Breast epithelium (tissue), 4 donors: ENCODE results near the gene DHX9. TPM values are rescaled to one million over a fixed set of nuclear protein-coding genes. Genes with fewer than 3 reads are reported as not detected.

Experiments used
- DNase-seq, 2 donors: peaks; one replicate each; pipeline ENCODE4 v3.0.0-alpha.2; 2019; ENCODE audit warnings: low spot score in 2 of 2
- H3K27ac ChIP-seq, 2 donors: fragments of 200-600 bp; sonication (generic) in 1 of 2; one replicate each; pipeline ENCODE4 v1.5.1; 2016 to 2019; ENCODE audit warnings: mild to moderate bottlenecking in 1 of 2
- H3K27me3 ChIP-seq, 2 donors: fragments of 200-600 bp; sonication (generic) in 1 of 2; one replicate each; pipeline versions ENCODE4 v1.5.1 to v1.6.0; 2017 to 2019; ENCODE audit warnings: control low read depth in 1 of 2, mild to moderate bottlenecking in 1 of 2
- H3K36me3 ChIP-seq: fragments of 200-600 bp; one replicate; pipeline ENCODE4 v1.5.1; 2019
- H3K4me1 ChIP-seq, 2 donors: fragments of 200-600 bp; sonication (generic); one replicate each; pipeline ENCODE4 v1.5.1; 2016 to 2019; ENCODE audit warnings: control low read depth in 1 of 2
- H3K4me3 ChIP-seq, 3 donors: fragments of 200-600 bp; sonication (generic); 1 replicate in 2 of 3; 2 replicates in 1 of 3; pipeline ENCODE4 v1.5.1; 2016 to 2019; ENCODE audit warnings: mild to moderate bottlenecking in 3 of 3, moderate library complexity in 2 of 3
- H3K9me3 ChIP-seq, 2 donors: fragments of 200-600 bp; sonication (generic) in 1 of 2; one replicate each; pipeline ENCODE4 v1.5.1; 2016 to 2019; ENCODE audit warnings: control low read depth in 1 of 2
- CTCF ChIP-seq, 3 donors: fragments of 450-650 bp; IDR thresholded peaks; one replicate each; pipeline ENCODE4 v1.5.1; 2016 to 2017; ENCODE audit warnings: antibody characterized with exemption in 3 of 3, mild to moderate bottlenecking in 3 of 3, moderate library complexity in 3 of 3
- POLR2A ChIP-seq: fragments of 450-650 bp; IDR thresholded peaks from one replicate; pipeline ENCODE4 v1.6.1; 2016; ENCODE audit warnings: antibody characterized with exemption, mild to moderate bottlenecking, moderate library complexity
- POLR2AphosphoS5 ChIP-seq, 3 donors: sonication (generic); formaldehyde crosslinking; IDR thresholded peaks; one replicate each; pipeline ENCODE4 v1.6.1; 2017; ENCODE audit warnings: antibody characterized with exemption in 3 of 3
- intact Hi-C: fragments of 100-400 bp; cut with DNase I; formaldehyde crosslinking; loops from one replicate; pipeline ENCODE4 v1.15.1; 2023; ENCODE audit warnings: low total_unique reads
- total RNA-seq, 3 donors: library from RNA; depleted of rRNA; stranded (reverse); fragments of >200 nt; gene quantifications; one replicate each; pipeline ENCODE4 v1.1.0, GENCODE V29; 2016

The DHX9 gene
- total RNA-seq, 3 donors from 2014 or later = 89.3 to 173 (median 134) TPM

DNA sequence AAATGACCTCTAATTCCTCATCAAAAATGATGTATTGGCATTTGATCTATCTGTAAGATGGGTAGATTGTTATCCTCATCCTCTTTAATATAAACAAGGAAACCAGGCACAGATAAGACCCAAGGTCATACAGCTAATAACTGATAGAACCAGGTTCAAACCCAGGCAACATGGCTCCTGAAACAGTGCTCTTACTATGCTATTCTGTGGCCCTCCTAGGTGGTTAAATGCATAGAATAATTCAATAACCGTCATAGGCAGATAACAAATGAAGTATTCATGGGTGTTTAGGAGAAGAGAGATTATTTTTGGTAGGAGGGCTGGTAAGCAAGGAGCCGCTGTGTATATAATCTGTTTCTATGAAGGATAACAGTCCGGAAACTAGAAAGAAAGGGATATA, 46.4 kb downstream of the DHX9 start:
- Histone ChIP-seq H3K9me3 (no peaks in the 10 kb centered on the region), H3K4me1 (no peaks in the 10 kb centered on the region), H3K4me3 (no peak overlapping the region), H3K27me3 (no peaks in the 10 kb centered on the region), H3K27ac (no peak overlapping the region), H3K36me3 (peaks cover 20% of the 10 kb centered on the region)
- intact Hi-C loops = no loop called here
- no peak for TF ChIP-seq POLR2AphosphoS5 (IDR thresholded peaks at IDR 0.05)
- TF ChIP-seq CTCF (IDR thresholded peaks at IDR 0.05) = no peak
- no peak for TF ChIP-seq POLR2A
- no peak for DNase-seq

- DNase-seq = no peak
- Histone ChIP-seq H3K9me3 (no peaks in the 10 kb centered on the region), H3K36me3 (peaks cover 15% of the 10 kb centered on the region), H3K27me3 (no peaks in the 10 kb centered on the region), H3K4me3 (no peak overlapping the region), H3K27ac (no peak overlapping the region), H3K4me1 (no peaks in the 10 kb centered on the region)
- TF ChIP-seq POLR2AphosphoS5 (IDR thresholded peaks at IDR 0.05) (no peak), POLR2A (no peak), CTCF (IDR thresholded peaks at IDR 0.05) (no peak)
- intact Hi-C loops = no loop called here
Measured at GRCh38 chr1:182886985-182887384, 47.8 kb downstream of the DHX9 start.

DNA sequence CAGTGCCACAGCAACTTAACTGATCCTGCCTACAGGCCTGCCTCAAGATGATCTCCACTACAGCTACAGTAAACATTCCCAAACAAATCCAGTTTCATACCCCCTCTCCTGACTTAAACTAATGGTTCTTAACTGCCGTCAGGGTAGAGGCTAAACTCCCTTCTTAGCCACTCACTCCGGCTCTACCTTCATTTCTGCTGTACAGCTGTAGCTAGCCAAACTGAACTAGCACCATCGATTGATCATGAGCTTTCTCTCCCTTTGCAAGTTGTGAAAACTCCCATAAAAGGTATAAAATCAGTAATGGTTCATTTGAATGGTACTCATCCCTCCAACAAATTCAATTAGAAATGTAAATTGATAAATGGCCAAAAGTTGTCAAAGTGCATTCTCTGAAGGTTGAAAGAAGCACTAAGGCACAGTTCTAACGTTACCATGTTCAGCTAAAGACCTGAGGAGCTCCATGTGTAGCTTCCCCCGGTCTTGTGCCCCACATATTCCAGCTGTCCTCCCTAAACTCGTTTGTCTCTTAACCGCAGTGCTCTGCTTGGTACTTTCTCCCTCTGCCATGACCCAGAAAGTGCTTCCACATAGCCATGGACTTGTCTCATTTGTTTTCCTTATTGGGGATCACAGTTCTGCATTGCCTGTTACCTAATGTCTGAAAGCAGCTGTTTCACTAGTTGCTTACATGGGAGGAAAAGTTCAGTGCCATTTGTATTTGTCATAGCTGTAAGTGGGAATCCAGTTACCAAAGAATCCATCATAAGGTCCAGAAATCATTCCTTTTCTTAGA, 49.8 kb downstream of the DHX9 start:
- H3K27me3 ChIP-seq = no peaks in the 10 kb centered on the region
- no peaks in the 10 kb centered on the region for H3K9me3 ChIP-seq
- TF ChIP-seq POLR2AphosphoS5 (IDR thresholded peaks at IDR 0.05) = no peak
- TF ChIP-seq CTCF (IDR thresholded peaks at IDR 0.05) = no peak
- no peak for TF ChIP-seq POLR2A
- intact Hi-C loops = no loop called here
- no peaks in the 10 kb centered on the region for H3K4me1 ChIP-seq
- H3K4me3 ChIP-seq = no peak overlapping the region
- peaks cover 7% of the 10 kb centered on the region for H3K36me3 ChIP-seq
- DNase-seq = no peak
- H3K27ac ChIP-seq = no peak overlapping the region

DNA sequence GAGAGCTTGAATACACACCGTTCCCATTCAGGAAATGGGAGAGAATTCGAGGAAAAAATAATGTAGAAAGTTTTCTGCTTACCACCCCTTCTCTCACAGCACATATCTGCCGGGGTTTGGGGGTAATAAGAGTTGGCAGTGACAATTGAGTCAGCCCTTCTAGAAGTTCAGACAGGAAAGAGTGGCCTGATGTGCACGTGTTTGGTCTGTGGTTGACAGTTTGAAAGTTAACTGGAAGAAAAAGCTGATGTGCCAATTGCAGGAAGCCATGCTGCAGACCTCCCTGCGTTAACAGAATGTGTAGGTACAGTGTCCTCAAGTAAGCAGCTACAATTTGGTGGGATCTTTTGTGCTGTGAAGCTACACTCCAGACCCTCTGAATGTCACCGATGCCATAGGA, 50.9 kb downstream of the DHX9 start:
- no peak overlapping the region for H3K27ac ChIP-seq
- H3K4me3 ChIP-seq = no peak overlapping the region
- no peaks in the 10 kb centered on the region for H3K4me1 ChIP-seq
- no peaks in the 10 kb centered on the region for H3K36me3 ChIP-seq
- TF ChIP-seq CTCF (IDR thresholded peaks at IDR 0.05) (no peak), POLR2A (no peak), POLR2AphosphoS5 (IDR thresholded peaks at IDR 0.05) (no peak)
- no peaks in the 10 kb centered on the region for H3K9me3 ChIP-seq
- H3K27me3 ChIP-seq = no peaks in the 10 kb centered on the region
- no peak for DNase-seq
- intact Hi-C loops = loop anchor here (5.0 kb wide), 1 partner anchor 248 kb away; no protein-coding TSS in a partner anchor

- H3K27ac ChIP-seq = no peak overlapping the region
- H3K4me3 ChIP-seq = no peak overlapping the region
- no peak for TF ChIP-seq POLR2AphosphoS5 (IDR thresholded peaks at IDR 0.05)
- no peak for TF ChIP-seq CTCF (IDR thresholded peaks at IDR 0.05)
- TF ChIP-seq POLR2A = no peak
- no peak for DNase-seq
- intact Hi-C loops = loop anchor here (5.0 kb wide), 1 partner anchor 249 kb away; no protein-coding TSS in a partner anchor
- no peaks in the 10 kb centered on the region for H3K27me3 ChIP-seq
- no peaks in the 10 kb centered on the region for H3K9me3 ChIP-seq
- no peaks in the 10 kb centered on the region for H3K4me1 ChIP-seq
- H3K36me3 ChIP-seq = no peaks in the 10 kb centered on the region
Measured at GRCh38 chr1:182890927-182891610, 51.9 kb downstream of the DHX9 start.
